MV-4-11 (cell line): Measurements from ENCODE around the gene PCDH9.
A peak's percentile ranks its signal among the peaks of the same experiment; 100 is the strongest.
"Not testable (repeated sequence)": the region's sequence is repeated elsewhere in the genome, so short reads cannot be mapped to it uniquely, and the experiment has no call there.

Source experiments
- DNase-seq: peaks from one replicate; lab custom pipeline; 2025; lab: John Stamatoyannopoulos, UW

Gene PCDH9

GRCh38 chr13:67130444-67130843 is 99.7 kb downstream of the PCDH9 start:
- DNase-seq: no peak

GRCh38 chr13:67128136-67128535 is 102.0 kb downstream of the PCDH9 start:
- no peak for DNase-seq

- no peak for DNase-seq
Measured at GRCh38 chr13:67125681-67126080, 104.5 kb downstream of the PCDH9 start.

- DNase-seq: no peak
Measured at GRCh38 chr13:67123165-67123564, 107.0 kb downstream of the PCDH9 start.

- no peak for DNase-seq
Measured at GRCh38 chr13:67122251-67122650, 107.9 kb downstream of the PCDH9 start.

- no peak for DNase-seq
Measured at GRCh38 chr13:67120872-67121531, 109.1 kb downstream of the PCDH9 start.

GRCh38 chr13:67119481-67119894 is 110.6 kb downstream of the PCDH9 start:
- no peak for DNase-seq

GRCh38 chr13:67118277-67118676 is 111.9 kb downstream of the PCDH9 start:
- no peak for DNase-seq

GRCh38 chr13:67117010-67117550 is 113.1 kb downstream of the PCDH9 start:
- DNase-seq: no peak

- no peak for DNase-seq
Measured at GRCh38 chr13:67107979-67108378, 122.2 kb downstream of the PCDH9 start.

- no peak for DNase-seq
Measured at GRCh38 chr13:67106502-67107057, 123.6 kb downstream of the PCDH9 start.

GRCh38 chr13:67101730-67102467 is 128.2 kb downstream of the PCDH9 start:
- no peak for DNase-seq

GRCh38 chr13:67100730-67101129 is 129.4 kb downstream of the PCDH9 start:
- no peak for DNase-seq

GRCh38 chr13:67099494-67099893 is 130.6 kb downstream of the PCDH9 start:
- no peak for DNase-seq

GRCh38 chr13:67097892-67098452 is 132.2 kb downstream of the PCDH9 start:
- no peak for DNase-seq

- not testable (repeated sequence) for DNase-seq
Measured at GRCh38 chr13:67096893-67097292, 133.2 kb downstream of the PCDH9 start.

- DNase-seq: no peak
Measured at GRCh38 chr13:67096418-67096817, 133.7 kb downstream of the PCDH9 start.

- DNase-seq: no peak
Measured at GRCh38 chr13:67095621-67096020, 134.5 kb downstream of the PCDH9 start.

- no peak for DNase-seq
Measured at GRCh38 chr13:67094952-67095351, 135.2 kb downstream of the PCDH9 start.

GRCh38 chr13:67094078-67094477 is 136.1 kb downstream of the PCDH9 start:
- no peak for DNase-seq

- no peak for DNase-seq
Measured at GRCh38 chr13:67091603-67092002, 138.5 kb downstream of the PCDH9 start.

GRCh38 chr13:67090856-67091255 is 139.3 kb downstream of the PCDH9 start:
- DNase-seq: peak; percentile 33

- no peak for DNase-seq
Measured at GRCh38 chr13:67087527-67087926, 142.6 kb downstream of the PCDH9 start.
